Naive thymus-derived CD8-positive, alpha-beta T cell (primary cell): Measurements from ENCODE around the gene SERPINA1. TPM values are rescaled to one million over a fixed set of nuclear protein-coding genes. Genes with fewer than 3 reads are reported as not detected.

Experiments
- ATAC-seq, 2 donors: fragments of 150-1000 bp; cut with Tn5 transposase in 1 of 2; sonication (Bioruptor Pico), chemical (Tn5 transposase) in 1 of 2; 1 replicate in 1 of 2; 2 replicates in 1 of 2; pipeline ENCODE4 v1.10.0; 2021; ENCODE audit warnings: mild to moderate bottlenecking in 2 of 2, moderate library complexity in 2 of 2
- POLR2A ChIA-PET: fragments of 350-600 bp; sonication (Branson Sonifier 250); formaldehyde crosslinking; loops from one replicate; lab custom pipeline; 2021; ENCODE audit warnings: antibody characterized with exemption; lab: Charles Lee
- DNase-seq, 10 donors: peaks; one replicate each; pipeline versions ENCODE4 v3.0.0 to v3.0.0-alpha.2; 2020 to 2022
- H3K27ac Mint-ChIP-seq, 10 donors: one replicate each; pipeline ENCODE4 v1.8.0; 2020 to 2022; ENCODE audit warnings: mild to moderate bottlenecking in 10 of 10, mixed read lengths in 10 of 10, moderate library complexity in 4 of 10, inconsistent platforms in 1 of 10
- H3K27me3 Mint-ChIP-seq, 5 donors: one replicate each; pipeline ENCODE4 v1.8.0; 2021 to 2022; ENCODE audit warnings: mixed read lengths in 5 of 5
- H3K36me3 Mint-ChIP-seq, 3 donors: one replicate each; pipeline ENCODE4 v1.8.0; 2020 to 2022; ENCODE audit warnings: mixed read lengths in 3 of 3, mild to moderate bottlenecking in 2 of 3, inconsistent platforms in 1 of 3
- H3K4me1 Mint-ChIP-seq, 4 donors: one replicate each; pipeline ENCODE4 v1.8.0; 2021 to 2022; ENCODE audit warnings: mixed read lengths in 4 of 4
- H3K4me3 Mint-ChIP-seq, 10 donors: one replicate each; pipeline ENCODE4 v1.8.0; 2020 to 2022; ENCODE audit warnings: mild to moderate bottlenecking in 10 of 10, mixed read lengths in 10 of 10, moderate library complexity in 6 of 10, inconsistent platforms in 1 of 10
- H3K9me3 Mint-ChIP-seq, 9 donors: one replicate each; pipeline ENCODE4 v1.8.0; 2020 to 2022; ENCODE audit warnings: mixed read lengths in 9 of 9, mild to moderate bottlenecking in 3 of 9, inconsistent platforms in 1 of 9, moderate library complexity in 1 of 9
- polyA plus RNA-seq, 3 donors: library from polyadenylated mRNA; unstranded; fragments of 300-500 nt; fragmentation: Illumina TruSeq; gene quantifications; one replicate each; pipeline ENCODE4 v1.2.3, GENCODE V29; 2021
- total RNA-seq, 8 experiments: library from RNA in 2 of 8; stranded (reverse) in 2 of 8; gene quantifications; one replicate each; pipeline ENCODE4 v1.2.3 and lab custom pipeline; 2021 to 2026

Gene SERPINA1
- total and polyA plus RNA-seq, 5 experiments from 2014 or later: 0.64 to 1.6 TPM; not detected in 3

DNA sequence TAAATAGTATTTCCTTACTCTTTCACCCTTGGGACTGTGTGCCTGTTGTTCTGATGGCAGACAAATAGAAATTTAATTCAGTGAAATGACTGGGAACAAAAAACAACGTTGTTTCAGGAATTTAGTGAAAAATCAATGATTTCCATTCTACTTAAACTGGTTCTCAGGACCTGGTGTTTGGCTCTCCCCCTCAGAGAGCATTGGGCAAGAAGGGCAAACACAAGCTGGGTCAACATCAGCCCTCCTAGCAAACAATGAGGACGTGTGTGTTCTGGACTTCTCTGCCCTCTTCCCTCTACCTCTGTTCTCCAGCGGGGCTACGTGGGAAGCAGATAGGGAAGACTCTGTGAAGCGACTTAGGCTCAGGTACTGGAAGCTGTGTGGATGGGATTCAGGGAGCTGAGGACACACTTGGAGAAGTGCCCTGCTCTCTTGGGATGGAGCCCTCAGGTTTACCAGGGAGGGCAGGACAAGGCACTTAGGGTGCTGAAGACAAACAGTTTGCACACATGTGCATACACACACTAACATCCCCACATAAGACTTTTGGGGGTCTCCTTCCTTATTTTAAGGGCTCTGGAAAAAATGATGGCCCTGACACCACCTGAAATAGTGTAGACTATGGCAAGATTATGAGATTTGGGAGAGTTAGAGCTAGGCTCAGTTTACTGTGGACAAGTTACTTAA lies 7.6 kb upstream of the SERPINA1 start:
- ATAC-seq (no peak), DNase-seq (no peak)
- Mint-ChIP-seq H3K36me3 (no peaks in the 10 kb centered on the region), H3K27me3 (peaks cover 14 to 25% (median 15%) of the 10 kb centered on the region in 5 donors), H3K4me1 (peaks cover 5 to 21% (median 17%) of the 10 kb centered on the region in 4 donors), H3K27ac (no peak overlapping the region), H3K4me3 (no peak overlapping the region), H3K9me3 (peaks cover 0 to 3% (median 0%) of the 10 kb centered on the region in 9 donors)
- POLR2A ChIA-PET: no interaction called here

- peaks cover 7 to 28% (median 20%) of the 10 kb centered on the region in 4 donors for H3K4me1 Mint-ChIP-seq
- POLR2A ChIA-PET: no interaction called here
- no peak for DNase-seq
- H3K27me3 Mint-ChIP-seq: peaks cover 13 to 25% (median 15%) of the 10 kb centered on the region in 5 donors
- H3K9me3 Mint-ChIP-seq: peaks cover 0 to 3% (median 0%) of the 10 kb centered on the region in 9 donors
- H3K27ac Mint-ChIP-seq: no peak overlapping the region
- ATAC-seq: no peak
- no peaks in the 10 kb centered on the region for H3K36me3 Mint-ChIP-seq
- no peak overlapping the region for H3K4me3 Mint-ChIP-seq
Measured at GRCh38 chr14:94395282-94395887, 7.0 kb upstream of the SERPINA1 start.

- Mint-ChIP-seq H3K4me1 (peaks cover 7 to 32% (median 21%) of the 10 kb centered on the region in 4 donors), H3K9me3 (peaks cover 0 to 3% (median 0%) of the 10 kb centered on the region in 9 donors), H3K36me3 (no peaks in the 10 kb centered on the region), H3K27me3 (peaks cover 12 to 25% (median 14%) of the 10 kb centered on the region in 5 donors), H3K4me3 (no peak overlapping the region), H3K27ac (no peak overlapping the region)
- POLR2A ChIA-PET: no interaction called here
- DNase-seq (no peak), ATAC-seq (no peak)
Measured at GRCh38 chr14:94394581-94395207, 6.3 kb upstream of the SERPINA1 start.

- ATAC-seq: no peak
- Mint-ChIP-seq H3K4me3 (no peak overlapping the region), H3K27ac (no peak overlapping the region), H3K27me3 (peaks cover 10 to 25% (median 11%) of the 10 kb centered on the region in 5 donors), H3K4me1 (peaks cover 7 to 32% (median 21%) of the 10 kb centered on the region in 4 donors), H3K9me3 (peaks cover 0 to 3% (median 0%) of the 10 kb centered on the region in 9 donors), H3K36me3 (no peaks in the 10 kb centered on the region)
- DNase-seq: no peak
- POLR2A ChIA-PET: no interaction called here
Measured at GRCh38 chr14:94394025-94394493, 5.7 kb upstream of the SERPINA1 start.

- POLR2A ChIA-PET: no interaction called here
- no peak for DNase-seq
- H3K9me3 Mint-ChIP-seq: peaks cover 0 to 3% (median 0%) of the 10 kb centered on the region in 9 donors
- no peak overlapping the region for H3K4me3 Mint-ChIP-seq
- H3K27me3 Mint-ChIP-seq: peaks cover 6 to 19% (median 10%) of the 10 kb centered on the region in 5 donors
- H3K4me1 Mint-ChIP-seq: peaks cover 7 to 32% (median 21%) of the 10 kb centered on the region in 4 donors
- no peak for ATAC-seq
- no peaks in the 10 kb centered on the region for H3K36me3 Mint-ChIP-seq
- H3K27ac Mint-ChIP-seq: peak overlapping the region in 2 of 10 donors; percentile 31 to 63
Measured at GRCh38 chr14:94393474-94393873, 5.1 kb upstream of the SERPINA1 start.

GRCh38 chr14:94392510-94392935 lies 4.1 kb upstream of the SERPINA1 start:
- Mint-ChIP-seq H3K36me3 (no peaks in the 10 kb centered on the region), H3K27ac (peak overlapping the region in 1 of 10 donors; percentile 47), H3K9me3 (no peaks in the 10 kb centered on the region), H3K4me1 (peaks cover 5 to 32% (median 21%) of the 10 kb centered on the region in 4 donors), H3K27me3 (peaks cover 0 to 10% (median 3%) of the 10 kb centered on the region in 5 donors), H3K4me3 (no peak overlapping the region)
- peak; percentile 35 to 46 for ATAC-seq
- DNase-seq: peak in 1 of 10 donors; percentile 20
- POLR2A ChIA-PET: no interaction called here

DNA sequence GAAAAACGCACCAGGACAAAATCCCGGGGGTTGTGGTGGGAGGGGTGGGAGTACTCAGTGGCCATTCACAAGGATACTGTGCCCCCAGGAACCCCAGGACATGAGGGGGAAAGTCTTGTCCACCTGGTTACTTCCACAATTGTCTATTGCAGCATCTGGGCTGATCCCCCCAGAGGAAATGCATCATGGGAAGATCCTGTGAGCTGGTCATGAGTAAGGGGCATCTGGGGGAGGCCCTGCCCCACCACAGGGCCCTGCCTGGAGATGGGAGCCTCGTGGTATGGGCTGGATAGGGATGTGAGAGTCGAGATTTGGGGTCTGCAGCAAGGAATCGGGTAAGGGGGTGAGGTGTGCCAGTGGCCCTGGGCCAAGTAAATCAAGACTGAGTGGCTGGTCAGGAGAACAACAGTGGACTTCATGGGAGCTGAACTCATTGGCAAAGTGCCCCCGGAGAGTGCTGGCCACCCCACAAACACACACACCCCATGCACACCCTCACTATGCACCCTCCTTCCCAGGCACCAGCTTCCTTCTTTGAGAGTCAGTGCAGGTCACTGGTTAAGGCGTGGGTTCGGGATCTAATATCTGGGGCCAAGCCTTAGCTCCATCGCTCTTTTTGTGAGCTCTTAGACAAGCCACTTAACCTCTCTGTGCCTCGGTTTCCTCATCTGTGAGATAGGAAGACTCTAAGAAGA lies 3.0 kb upstream of the SERPINA1 start:
- peaks cover 5 to 32% (median 21%) of the 10 kb centered on the region in 4 donors for H3K4me1 Mint-ChIP-seq

DNA sequence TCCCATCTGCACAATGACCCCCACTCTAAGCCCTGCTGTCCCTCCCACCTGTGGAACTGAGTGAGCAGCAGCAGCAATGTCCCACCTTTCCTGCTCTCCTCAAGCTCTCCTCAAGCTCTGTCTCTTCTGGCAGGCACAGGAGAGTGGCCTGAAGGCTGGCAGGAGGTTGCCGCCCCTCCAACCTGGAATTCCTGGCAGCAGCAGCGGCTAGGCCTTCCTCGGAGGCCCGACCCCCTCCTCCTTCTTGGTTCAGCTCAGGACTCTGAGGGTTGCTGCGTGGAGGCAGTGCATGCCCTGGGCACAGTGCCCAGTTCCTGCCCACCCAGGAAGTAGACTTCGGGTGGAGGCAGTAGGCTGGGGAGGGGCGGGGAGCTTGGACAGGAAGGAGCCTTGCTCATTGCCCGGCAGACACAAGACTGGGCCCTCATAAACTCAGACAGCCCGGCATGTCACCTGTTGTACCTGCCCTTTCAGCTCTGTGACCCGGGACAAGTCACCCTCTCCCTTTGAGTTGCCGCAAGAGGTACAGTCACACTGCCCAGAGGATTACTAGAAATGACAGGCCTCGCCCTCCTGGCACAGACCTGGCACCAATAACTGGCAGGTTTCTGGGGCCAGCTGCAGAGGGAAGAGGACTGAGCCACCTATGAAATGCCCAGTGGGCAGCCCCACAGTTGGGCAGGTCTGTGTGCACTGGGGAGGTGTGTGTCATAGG lies 2.1 kb upstream of the SERPINA1 start:
- H3K4me1 Mint-ChIP-seq: peaks cover 5 to 32% (median 21%) of the 10 kb centered on the region in 4 donors
- no peaks in the 10 kb centered on the region for H3K27me3 Mint-ChIP-seq
- POLR2A ChIA-PET: no interaction called here
- ATAC-seq: no peak
- H3K27ac Mint-ChIP-seq: peak overlapping the region in 1 of 10 donors; percentile 61
- no peaks in the 10 kb centered on the region for H3K9me3 Mint-ChIP-seq
- H3K36me3 Mint-ChIP-seq: no peaks in the 10 kb centered on the region
- H3K4me3 Mint-ChIP-seq: peak overlapping the region in 2 of 10 donors; percentile 14 to 62
- no peak for DNase-seq

More for the DNA sequence above, 3.0 kb upstream of the SERPINA1 start:
- ATAC-seq (no peak), DNase-seq (no peak)
- Mint-ChIP-seq H3K27ac (peak overlapping the region in 2 of 10 donors; percentile 32 to 61), H3K4me3 (no peak overlapping the region), H3K27me3 (no peaks in the 10 kb centered on the region), H3K36me3 (no peaks in the 10 kb centered on the region), H3K9me3 (no peaks in the 10 kb centered on the region)
- POLR2A ChIA-PET: no interaction called here

DNA sequence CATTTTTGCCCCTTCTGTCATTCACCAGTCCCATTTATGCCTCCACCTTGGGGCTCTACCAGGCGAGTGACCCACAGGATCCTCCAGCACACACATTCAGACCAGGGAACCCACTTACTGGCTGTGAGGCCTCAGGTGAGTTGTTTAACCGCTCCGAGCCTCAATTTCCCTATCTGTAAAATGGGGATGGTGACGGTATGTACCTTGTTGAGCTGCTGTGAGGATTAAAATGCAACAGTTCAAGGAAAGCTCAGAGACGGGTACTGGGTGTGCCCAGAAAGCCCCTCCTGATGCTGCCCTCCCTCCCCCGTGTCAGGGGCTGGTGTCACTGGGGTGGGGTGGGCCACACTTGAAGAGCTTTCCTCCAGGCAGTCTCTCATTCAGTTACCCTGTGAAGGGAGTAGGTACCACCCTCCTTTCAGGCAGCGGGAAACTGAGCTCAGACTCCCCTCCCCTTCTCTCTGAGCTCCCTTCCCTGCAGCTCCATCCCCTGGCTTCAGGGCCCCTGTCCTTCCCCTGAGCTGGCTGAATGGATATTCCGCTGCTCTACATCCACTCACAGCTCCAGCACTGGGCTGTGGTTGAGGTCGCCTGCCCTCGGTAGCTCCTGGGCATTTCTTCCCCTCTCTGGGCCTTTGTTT lies 1.4 kb upstream of the SERPINA1 start:
- POLR2A ChIA-PET: no interaction called here
- Mint-ChIP-seq H3K27ac (no peak overlapping the region), H3K4me3 (peak overlapping the region in 1 of 10 donors; percentile 62), H3K4me1 (peaks cover 5 to 32% (median 21%) of the 10 kb centered on the region in 4 donors), H3K9me3 (no peaks in the 10 kb centered on the region), H3K36me3 (no peaks in the 10 kb centered on the region), H3K27me3 (no peaks in the 10 kb centered on the region)
- ATAC-seq: no peak
- DNase-seq: no peak

- POLR2A ChIA-PET: no interaction called here
- no peaks in the 10 kb centered on the region for H3K36me3 Mint-ChIP-seq
- no peak for DNase-seq
Measured at GRCh38 chr14:94389104-94389469, 685 bp upstream of the SERPINA1 start.

GRCh38 chr14:94388027-94388383 lies 397 bp downstream of the SERPINA1 start:
- Mint-ChIP-seq H3K27me3 (no peaks in the 10 kb centered on the region), H3K27ac (peak overlapping the region in 1 of 10 donors; percentile 56), H3K9me3 (no peaks in the 10 kb centered on the region), H3K36me3 (no peaks in the 10 kb centered on the region), H3K4me3 (no peak overlapping the region), H3K4me1 (peaks cover 4 to 30% (median 14%) of the 10 kb centered on the region in 4 donors)
- DNase-seq: no peak
- no peak for ATAC-seq
- POLR2A ChIA-PET: no interaction called here

More at GRCh38 chr14:94389104-94389469, 685 bp upstream of the SERPINA1 start:
- ATAC-seq: no peak
- Mint-ChIP-seq H3K9me3 (no peaks in the 10 kb centered on the region), H3K4me1 (peaks cover 5 to 32% (median 20%) of the 10 kb centered on the region in 4 donors), H3K27ac (peak overlapping the region in 1 of 10 donors; percentile 21), H3K27me3 (no peaks in the 10 kb centered on the region), H3K4me3 (peak overlapping the region in 1 of 10 donors; percentile 42)
